GM23338 (cell line): ENCODE data around the gene ECD. TPM values are rescaled to one million over a fixed set of nuclear protein-coding genes. Genes with fewer than 3 reads are reported as not detected.

Experiments used
- ATAC-seq: fragments of 200-7000 bp; cut with Tn5 transposase; 3 replicates; pipeline ENCODE4 v1.9.1; 2020
- DNase-seq: peaks from one replicate; pipeline ENCODE4 v3.0.0-alpha.2; 2015; ENCODE audit warnings: low spot score
- H2AFZ ChIP-seq: fragments of 200-600 bp; sonication (generic); 2 replicates; pipeline ENCODE4 v1.8.0; 2016; ENCODE audit warnings: antibody characterized with exemption, mild to moderate bottlenecking, moderate library complexity
- H3F3A ChIP-seq: fragments of 200-600 bp; sonication (generic); replicated peaks from 2 replicates; pipeline ENCODE4 v1.8.0; 2017; ENCODE audit warnings: antibody characterized with exemption, mixed run types, low read depth
- H3K27ac ChIP-seq: fragments of 200-600 bp; sonication (generic); 2 replicates; pipeline ENCODE4 v1.6.1; 2016; ENCODE audit warnings: low read depth
- H3K27me3 ChIP-seq: fragments of 200-600 bp; sonication (generic); 2 replicates; pipeline ENCODE4 v1.8.0; 2016; ENCODE audit warnings: mild to moderate bottlenecking, mixed run types, moderate library complexity; ENCODE audit not compliant: insufficient read depth
- H3K36me3 ChIP-seq: fragments of 200-600 bp; sonication (generic); 2 replicates; pipeline ENCODE4 v1.8.0; 2016; ENCODE audit warnings: mild to moderate bottlenecking; ENCODE audit not compliant: insufficient read depth
- H3K4me1 ChIP-seq: fragments of 200-600 bp; sonication (generic); 2 replicates; pipeline ENCODE4 v1.8.0; 2016; ENCODE audit warnings: mild to moderate bottlenecking, moderate library complexity; ENCODE audit not compliant: insufficient read depth
- H3K4me2 ChIP-seq: fragments of 200-600 bp; sonication (generic); 2 replicates; pipeline ENCODE4 v1.7.1; 2017; ENCODE audit warnings: mixed run types
- H3K4me3 ChIP-seq: fragments of 200-600 bp; sonication (generic); 2 replicates; pipeline ENCODE4 v1.6.1; 2016; ENCODE audit warnings: mixed run types
- H3K79me2 ChIP-seq: fragments of 200-600 bp; sonication (generic); replicated peaks from 2 replicates; pipeline ENCODE4 v1.8.0; 2017; ENCODE audit warnings: mild to moderate bottlenecking; ENCODE audit not compliant: insufficient read depth
- H3K9me2 ChIP-seq: fragments of 200-600 bp; sonication (generic); 2 replicates; pipeline ENCODE4 v1.8.0; 2017; ENCODE audit not compliant: insufficient read depth
- H4K20me1 ChIP-seq: fragments of 200-600 bp; sonication (generic); replicated peaks from 2 replicates; pipeline ENCODE4 v1.8.0; 2017; ENCODE audit warnings: mild to moderate bottlenecking; ENCODE audit not compliant: insufficient read depth
- H3K27ac Mint-ChIP-seq: 2 replicates; pipeline ENCODE4 v1.8.0; 2020; ENCODE audit warnings: inconsistent platforms, mild to moderate bottlenecking, moderate library complexity, mixed read lengths
- H3K27me3 Mint-ChIP-seq: 3 replicates; pipeline ENCODE4 v1.8.0; 2022; ENCODE audit warnings: low read depth, mild to moderate bottlenecking, moderate library complexity, mixed read lengths, inconsistent platforms; ENCODE audit not compliant: insufficient read depth, poor library complexity
- H3K36me3 Mint-ChIP-seq: 3 replicates; pipeline ENCODE4 v1.8.0; 2021; ENCODE audit warnings: low read depth, mild to moderate bottlenecking, inconsistent platforms, moderate library complexity, mixed read lengths
- H3K4me1 Mint-ChIP-seq: 3 replicates; pipeline ENCODE4 v1.8.0; 2020; ENCODE audit warnings: mild to moderate bottlenecking, inconsistent platforms, mixed read lengths
- H3K4me3 Mint-ChIP-seq: 3 replicates; pipeline ENCODE4 v1.8.0; 2021; ENCODE audit warnings: moderate library complexity, mild to moderate bottlenecking, inconsistent platforms, mixed read lengths
- H3K9me3 Mint-ChIP-seq: 3 replicates; pipeline ENCODE4 v1.8.0; 2020; ENCODE audit warnings: moderate library complexity, mild to moderate bottlenecking, inconsistent platforms, mixed read lengths
- NANOG ChIP-seq: IDR thresholded peaks from 2 replicates; pipeline ENCODE4 v1.6.1; 2016; ENCODE audit warnings: antibody characterized with exemption, borderline replicate concordance
- REST ChIP-seq: IDR thresholded peaks from one replicate; pipeline ENCODE4 v1.6.1; 2018; ENCODE audit warnings: antibody characterized with exemption; ENCODE audit not compliant: unreplicated experiment
- STAT1 ChIP-seq: IDR thresholded peaks from one replicate; pipeline ENCODE4 v1.6.1; 2016; ENCODE audit warnings: antibody characterized with exemption; ENCODE audit not compliant: unreplicated experiment
- ZNF114 ChIP-seq: fragments of 250-450 bp; sonication (Bioruptor Pico); IDR thresholded peaks from 2 replicates; pipeline ENCODE4 v1.5.0; 2020; ENCODE audit warnings: mild to moderate bottlenecking, moderate library complexity
- ZNF331 ChIP-seq: fragments of 250-450 bp; sonication (Bioruptor Pico); IDR thresholded peaks from 2 replicates; pipeline ENCODE4 v1.5.0; 2020; ENCODE audit warnings: low read depth, mild to moderate bottlenecking, moderate library complexity
- ZNF462 ChIP-seq: fragments of 250-450 bp; sonication (Bioruptor Pico); IDR thresholded peaks from 2 replicates; pipeline ENCODE4 v1.5.0; 2020; ENCODE audit warnings: mild to moderate bottlenecking, moderate library complexity
- polyA plus RNA-seq: library from polyadenylated mRNA; unstranded; fragments of >200 nt; fragmentation: Nextera tagmentation; extraction: Ambion mirVana; gene quantifications from 2 replicates; pipeline ENCODE4 v1.2.1, GENCODE V29; 2016
- total RNA-seq: library from RNA; depleted of rRNA; stranded (reverse); fragments of >200 nt; shearing (Covaris generic); gene quantifications from 2 replicates; pipeline ENCODE4 v1.2.3, GENCODE V29; 2014

The ECD gene
- total and polyA plus RNA-seq, 2 experiments from 2014 or later, result 37.8 to 56.6 TPM

GRCh38 chr10:73134727-73135126, 33.1 kb downstream of the ECD start:
- H3K4me1 ChIP-seq, result no peaks in the 10 kb centered on the region
- H3K36me3 Mint-ChIP-seq, result peaks cover 68% of the 10 kb centered on the region
- H2AFZ ChIP-seq, result no peak overlapping the region
- peaks cover 2% of the 10 kb centered on the region for H3K27me3 Mint-ChIP-seq
- no peaks in the 10 kb centered on the region for H3K9me3 Mint-ChIP-seq
- H3K27me3 ChIP-seq, result no peaks in the 10 kb centered on the region
- no peak overlapping the region for H3K4me3 ChIP-seq
- no peaks in the 10 kb centered on the region for H3K79me2 ChIP-seq
- peaks cover 55% of the 10 kb centered on the region for H3K36me3 ChIP-seq
- ATAC-seq (no peak), DNase-seq (no peak)
- H3K4me2 ChIP-seq, result no peak overlapping the region
- no peak overlapping the region for H3K27ac ChIP-seq
- 0 out of 2 replicates have a peak, but pooled peaks cover 7% of the 10 kb centered on the region for H4K20me1 ChIP-seq
- no peak for TF ChIP-seq ZNF331
- TF ChIP-seq STAT1, result no peak
- H3K4me3 Mint-ChIP-seq, result no peak overlapping the region
- H3K4me1 Mint-ChIP-seq, result no peaks in the 10 kb centered on the region
- no peaks in the 10 kb centered on the region for H3K9me2 ChIP-seq
- no peak overlapping the region for H3K27ac Mint-ChIP-seq
- no peaks in the 10 kb centered on the region for H3F3A ChIP-seq

GRCh38 chr10:73131913-73132686, 35.7 kb downstream of the ECD start:
- Mint-ChIP-seq H3K4me1 (no peaks in the 10 kb centered on the region), H3K4me3 (no peak overlapping the region), H3K27ac (no peak overlapping the region), H3K9me3 (no peaks in the 10 kb centered on the region), H3K27me3 (peaks cover 2% of the 10 kb centered on the region), H3K36me3 (peaks cover 54% of the 10 kb centered on the region)
- no peaks in the 10 kb centered on the region for H3F3A ChIP-seq
- ATAC-seq (no peak), DNase-seq (no peak)
- H2AFZ ChIP-seq, result no peak overlapping the region
- no peak overlapping the region for H3K27ac ChIP-seq
- no peak overlapping the region for H3K4me2 ChIP-seq
- peaks cover 54% of the 10 kb centered on the region for H3K36me3 ChIP-seq
- H3K9me2 ChIP-seq, result no peaks in the 10 kb centered on the region
- no peaks in the 10 kb centered on the region for H3K4me1 ChIP-seq
- 0 out of 2 replicates have a peak, but pooled peaks cover 10% of the 10 kb centered on the region for H4K20me1 ChIP-seq
- H3K4me3 ChIP-seq, result no peak overlapping the region
- H3K79me2 ChIP-seq, result no peaks in the 10 kb centered on the region
- TF ChIP-seq STAT1, result no peak
- no peaks in the 10 kb centered on the region for H3K27me3 ChIP-seq

- no peak for ATAC-seq
- Mint-ChIP-seq H3K36me3 (peaks cover 48% of the 10 kb centered on the region), H3K4me1 (no peaks in the 10 kb centered on the region), H3K4me3 (no peak overlapping the region), H3K27ac (no peak overlapping the region), H3K9me3 (no peaks in the 10 kb centered on the region), H3K27me3 (peaks cover 2% of the 10 kb centered on the region)
- H2AFZ ChIP-seq, result no peak overlapping the region
- 0 out of 2 replicates have a peak, but pooled peaks cover 10% of the 10 kb centered on the region for H4K20me1 ChIP-seq
- no peak overlapping the region for H3K4me3 ChIP-seq
- no peak for DNase-seq
- no peaks in the 10 kb centered on the region for H3K79me2 ChIP-seq
- H3K27ac ChIP-seq, result no peak overlapping the region
- no peaks in the 10 kb centered on the region for H3K9me2 ChIP-seq
- H3K27me3 ChIP-seq, result no peaks in the 10 kb centered on the region
- H3F3A ChIP-seq, result no peaks in the 10 kb centered on the region
- no peak overlapping the region for H3K4me2 ChIP-seq
- no peaks in the 10 kb centered on the region for H3K4me1 ChIP-seq
- peaks cover 54% of the 10 kb centered on the region for H3K36me3 ChIP-seq
- no peak for TF ChIP-seq REST
- TF ChIP-seq NANOG, result no peak
- no peak for TF ChIP-seq ZNF114 (CRISPR knock-in tag)
- TF ChIP-seq ZNF462 (CRISPR knock-in tag), result no peak
- TF ChIP-seq STAT1, result no peak
These were observed 36.5 kb downstream of the ECD start for GRCh38 chr10:73131301-73131700.
